H9 (cell line): Measurements from ENCODE around the gene CEP89. TPM values are rescaled to one million over a fixed set of nuclear protein-coding genes. Genes with fewer than 3 reads are reported as not detected.
"Not testable (repeated sequence)": the region's sequence is repeated elsewhere in the genome, so short reads cannot be mapped to it uniquely, and the experiment has no call there.

Source experiments
- DNase-seq: peaks from one replicate; pipeline ENCODE4 v3.0.0-alpha.2; 2017
- H2AFZ ChIP-seq: one replicate; pipeline ENCODE4 v1.6.1; 2013; ENCODE audit warnings: mild to moderate bottlenecking, low read length, control low read depth, moderate library complexity
- H2AK5ac ChIP-seq: 2 replicates; pipeline ENCODE4 v1.6.1; 2013; ENCODE audit warnings: low read length, control low read depth, mixed read lengths; ENCODE audit not compliant: insufficient read length
- H2BK120ac ChIP-seq: one replicate; pipeline ENCODE4 v1.6.1; 2013; ENCODE audit warnings: low read depth, mild to moderate bottlenecking, low read length, control low read depth, inconsistent platforms; ENCODE audit not compliant: poor library complexity, severe bottlenecking
- H2BK12ac ChIP-seq: 2 replicates; pipeline ENCODE4 v1.6.1; 2013; ENCODE audit warnings: low read length, control low read depth, mixed read lengths, low read depth; ENCODE audit not compliant: insufficient read length
- H2BK15ac ChIP-seq: 2 replicates; pipeline ENCODE4 v1.6.1; 2013; ENCODE audit warnings: low read depth, low read length, control low read depth
- H2BK20ac ChIP-seq: one replicate; pipeline ENCODE4 v1.6.1; 2013; ENCODE audit warnings: low read depth, mild to moderate bottlenecking, low read length, control low read depth, inconsistent platforms; ENCODE audit not compliant: poor library complexity, severe bottlenecking
- H2BK5ac ChIP-seq: 2 replicates; pipeline ENCODE4 v1.6.1; 2013; ENCODE audit warnings: low read length, control low read depth, mixed read lengths; ENCODE audit not compliant: insufficient read length
- H3K14ac ChIP-seq: 2 replicates; pipeline ENCODE4 v1.6.1; 2013; ENCODE audit warnings: low read length, control low read depth; ENCODE audit not compliant: insufficient read depth
- H3K18ac ChIP-seq: 2 replicates; pipeline ENCODE4 v1.6.1; 2013; ENCODE audit warnings: low read depth, mild to moderate bottlenecking, mixed read lengths, low read length, control low read depth; ENCODE audit not compliant: insufficient read length
- H3K23ac ChIP-seq: 2 replicates; pipeline ENCODE4 v1.6.1; 2013; ENCODE audit warnings: low read length, control low read depth, mixed read lengths, low read depth; ENCODE audit not compliant: insufficient read length
- H3K23me2 ChIP-seq: 2 replicates; pipeline ENCODE4 v1.6.1; 2013; ENCODE audit warnings: low read depth, mild to moderate bottlenecking, mixed read lengths, low read length, control low read depth; ENCODE audit not compliant: insufficient read length, poor library complexity, severe bottlenecking
- H3K27ac ChIP-seq: 2 replicates; pipeline ENCODE4 v1.5.1; 2013; ENCODE audit warnings: low read length, control low read depth, mixed read lengths, low read depth; ENCODE audit not compliant: insufficient read length
- H3K27me3 ChIP-seq: 2 replicates; pipeline ENCODE4 v1.6.1; 2013; ENCODE audit warnings: low read length, control low read depth, inconsistent platforms; ENCODE audit not compliant: insufficient read depth
- H3K4ac ChIP-seq: 2 replicates; pipeline ENCODE4 v1.6.1; 2013; ENCODE audit warnings: low read depth, mild to moderate bottlenecking, control low read depth, inconsistent platforms, low read length, moderate library complexity
- H3K4me1 ChIP-seq: 2 replicates; pipeline ENCODE4 v1.6.1; 2013; ENCODE audit warnings: low read length, control low read depth, inconsistent platforms; ENCODE audit not compliant: insufficient read depth
- H3K4me2 ChIP-seq: 2 replicates; pipeline ENCODE4 v1.6.1; 2013; ENCODE audit warnings: low read length, control low read depth, mixed read lengths; ENCODE audit not compliant: insufficient read length, insufficient read depth
- H3K56ac ChIP-seq: 2 replicates; pipeline ENCODE4 v1.6.1; 2013; ENCODE audit warnings: low read depth, mild to moderate bottlenecking, mixed read lengths, low read length, control low read depth; ENCODE audit not compliant: insufficient read length
- H3K79me1 ChIP-seq: 2 replicates; pipeline ENCODE4 v1.6.1; 2013; ENCODE audit warnings: low read depth, mild to moderate bottlenecking, moderate library complexity, low read length, control low read depth, inconsistent platforms; ENCODE audit not compliant: insufficient read depth, poor library complexity, severe bottlenecking
- H3K79me2 ChIP-seq: 2 replicates; pipeline ENCODE4 v1.6.1; 2013; ENCODE audit warnings: low read length, control low read depth, inconsistent platforms; ENCODE audit not compliant: insufficient read depth
- H3K9ac ChIP-seq: 2 replicates; pipeline ENCODE4 v1.6.1; 2013; ENCODE audit warnings: low read length, control low read depth, mixed read lengths; ENCODE audit not compliant: insufficient read length; ENCODE audit errors: extremely low read depth
- H3K9me3 ChIP-seq: one replicate; pipeline ENCODE4 v1.6.1; 2013; ENCODE audit warnings: low read depth, low read length, inconsistent platforms; ENCODE audit not compliant: control insufficient read depth
- H3T11ph ChIP-seq: one replicate; pipeline ENCODE4 v1.6.1; 2013; ENCODE audit warnings: mild to moderate bottlenecking, low read length, control low read depth, inconsistent platforms
- H4K20me1 ChIP-seq: one replicate; pipeline ENCODE4 v1.6.1; 2013; ENCODE audit not compliant: control insufficient read depth, insufficient read length, insufficient read depth
- H4K5ac ChIP-seq: 2 replicates; pipeline ENCODE4 v1.6.1; 2013; ENCODE audit warnings: low read depth, mild to moderate bottlenecking, mixed read lengths, low read length, control low read depth; ENCODE audit not compliant: insufficient read length
- H4K8ac ChIP-seq: replicated peaks from 2 replicates; pipeline ENCODE4 v1.6.1; 2013; ENCODE audit warnings: low read length, control low read depth, mixed read lengths, low read depth; ENCODE audit not compliant: insufficient read length
- H4K91ac ChIP-seq: 2 replicates; pipeline ENCODE4 v1.6.1; 2013; ENCODE audit warnings: low read depth, mild to moderate bottlenecking, moderate library complexity, mixed read lengths, low read length, control low read depth; ENCODE audit not compliant: insufficient read length
- H3K27ac Mint-ChIP-seq, 3 experiments: 2 replicates in 2 of 3; 3 replicates in 1 of 3; pipeline ENCODE4 v1.8.0; 2020 to 2021; ENCODE audit warnings: mixed read lengths in 3 of 3, mild to moderate bottlenecking in 1 of 3, moderate library complexity in 1 of 3
- H3K27me3 Mint-ChIP-seq: 2 replicates; pipeline ENCODE4 v1.8.0; 2021; ENCODE audit warnings: low read depth, mild to moderate bottlenecking, moderate library complexity, mixed read lengths
- H3K36me3 Mint-ChIP-seq, 3 experiments: 2 replicates in 2 of 3; 3 replicates in 1 of 3; pipeline ENCODE4 v1.8.0; 2020 to 2021; ENCODE audit warnings: low read depth in 3 of 3, mixed read lengths in 3 of 3; ENCODE audit not compliant: insufficient read depth in 1 of 3
- H3K4me1 Mint-ChIP-seq, 2 experiments: 2 replicates each; pipeline ENCODE4 v1.8.0; 2020; ENCODE audit warnings: mixed read lengths in 2 of 2
- H3K4me3 Mint-ChIP-seq, 2 experiments: 2 replicates in 1 of 2; 3 replicates in 1 of 2; pipeline ENCODE4 v1.8.0; 2020 to 2021; ENCODE audit warnings: mild to moderate bottlenecking in 2 of 2, mixed read lengths in 2 of 2, moderate library complexity in 1 of 2
- H3K9me3 Mint-ChIP-seq, 2 experiments: 2 replicates in 1 of 2; 3 replicates in 1 of 2; pipeline ENCODE4 v1.8.0; 2020; ENCODE audit warnings: mild to moderate bottlenecking in 2 of 2, mixed read lengths in 2 of 2, moderate library complexity in 1 of 2
- CTCF ChIP-seq: fragments of 200-600 bp; sonication (generic); conservative IDR thresholded peaks from 3 replicates; pipeline ENCODE4 v1.8.0; 2021; ENCODE audit warnings: antibody characterized with exemption, mild to moderate bottlenecking
- WGBS: extraction: QIAGEN DNeasy Blood & Tissue Kit; methylation state at CpG from one replicate; pipeline ENCODE4 v1.1.7; 2013; ENCODE audit warnings: missing lambda C conversion rate, low lambda C conversion rate, mixed read lengths; ENCODE audit not compliant: insufficient read length; ENCODE audit errors: extremely low coverage; 5-methylcytosine and 5-hydroxymethylcytosine counted together
- total RNA-seq: library from RNA; stranded (reverse); gene quantifications from 2 replicates; pipeline ENCODE4 v1.2.1, GENCODE V29; 2021

Gene CEP89
- total RNA-seq, 1 experiment from 2014 or later = 22.1 TPM

GRCh38 chr19:32988724-32989123, 17.0 kb upstream of the CEP89 start:
- no peak overlapping the region for H2AFZ ChIP-seq
- H3K4me1 Mint-ChIP-seq = no peaks in the 10 kb centered on the region
- H3K4me3 Mint-ChIP-seq = no peak overlapping the region
- H4K8ac ChIP-seq = no peak overlapping the region
- no peaks in the 10 kb centered on the region for H3K27me3 Mint-ChIP-seq
- TF ChIP-seq CTCF = no peak
- H3K4me2 ChIP-seq = no peak overlapping the region
- no peaks in the 10 kb centered on the region for H3K27me3 ChIP-seq
- H4K20me1 ChIP-seq = no peaks in the 10 kb centered on the region
- no peak overlapping the region for H2AK5ac ChIP-seq
- H3K27ac ChIP-seq = no peak overlapping the region
- no peak overlapping the region for H3K14ac ChIP-seq
- no peaks in the 10 kb centered on the region for H3K79me1 ChIP-seq
- no peak overlapping the region for H3K4ac ChIP-seq
- no peak overlapping the region for H2BK15ac ChIP-seq
- no peak overlapping the region for H4K5ac ChIP-seq
- H3K36me3 Mint-ChIP-seq = peaks cover 18 to 68% (median 55%) of the 10 kb centered on the region in 3 experiments; a peak in 6 of 7 replicates
- no peak for DNase-seq
- no peak overlapping the region for H3K56ac ChIP-seq
- no peaks in the 10 kb centered on the region for H3K4me1 ChIP-seq
- H3K9me3 ChIP-seq = no peaks in the 10 kb centered on the region
- H3K79me2 ChIP-seq = no peaks in the 10 kb centered on the region
- H2BK5ac ChIP-seq = no peak overlapping the region
- peak overlapping the region in 1 of 3 experiments; percentile 11; a peak in 4 of 7 replicates for H3K27ac Mint-ChIP-seq
- no peak overlapping the region for H3K23ac ChIP-seq
- no CpG with 5 or more reads among the region's 5 CpGs for WGBS
- no peak overlapping the region for H2BK12ac ChIP-seq
- no peaks in the 10 kb centered on the region for H3K23me2 ChIP-seq
- H3K9me3 Mint-ChIP-seq = no peaks in the 10 kb centered on the region
- no peak overlapping the region for H2BK20ac ChIP-seq
- H3K9ac ChIP-seq = no peak overlapping the region
- no peak overlapping the region for H4K91ac ChIP-seq
- no peak overlapping the region for H3T11ph ChIP-seq
- no peak overlapping the region for H3K18ac ChIP-seq
- H2BK120ac ChIP-seq = no peak overlapping the region

- no CpG with 5 or more reads among the region's 5 CpGs for WGBS
- H3T11ph ChIP-seq, H4K5ac ChIP-seq, H3K9ac ChIP-seq, H3K27me3 ChIP-seq, H2AK5ac ChIP-seq, H2BK20ac ChIP-seq, H3K4me3 Mint-ChIP-seq, H3K79me2 ChIP-seq, H3K9me3 ChIP-seq, H3K18ac ChIP-seq, H4K91ac ChIP-seq, H3K14ac ChIP-seq, H3K79me1 ChIP-seq, H4K8ac ChIP-seq, H3K4me2 ChIP-seq, H2BK15ac ChIP-seq, H3K56ac ChIP-seq, H2BK120ac ChIP-seq, H3K4me1 ChIP-seq, H2BK5ac ChIP-seq, H4K20me1 ChIP-seq, H3K23ac ChIP-seq, DNase-seq, H3K27me3 Mint-ChIP-seq, H2AFZ ChIP-seq, H3K9me3 Mint-ChIP-seq, H3K4ac ChIP-seq, H2BK12ac ChIP-seq, H3K23me2 ChIP-seq, H3K27ac ChIP-seq, H3K4me1 Mint-ChIP-seq: not testable (repeated sequence)
- peak overlapping the region; percentile 11 to 86 (median 13); a peak in 5 of 7 replicates for H3K27ac Mint-ChIP-seq
- peaks cover 17 to 70% (median 56%) of the 10 kb centered on the region in 3 experiments; a peak in 6 of 7 replicates for H3K36me3 Mint-ChIP-seq
Observed at GRCh38 chr19:32988254-32988653, 16.5 kb upstream of the CEP89 start.
